GM18526 (cell line): ENCODE measurements around the gene ZNF668.

Experiments used
- POLR2A ChIP-seq: IDR thresholded peaks from 3 replicates; pipeline ENCODE4 v1.6.1; 2011; ENCODE audit not compliant: insufficient read length; ENCODE audit errors: extremely low read depth

ZNF668 gene

GRCh38 chr16:31061126-31061812 lies 12.8 kb downstream of the ZNF668 start:
- TF ChIP-seq POLR2A = no peak

GRCh38 chr16:31055613-31056012 lies 18.4 kb downstream of the ZNF668 start:
- no peak for TF ChIP-seq POLR2A

- no peak for TF ChIP-seq POLR2A
These were observed 21.9 kb downstream of the ZNF668 start for GRCh38 chr16:31052114-31052513.

- TF ChIP-seq POLR2A = no peak
These were observed 23.6 kb downstream of the ZNF668 start for GRCh38 chr16:31050280-31051030.

- no peak for TF ChIP-seq POLR2A
These were observed 30.1 kb downstream of the ZNF668 start for GRCh38 chr16:31043898-31044481.

- TF ChIP-seq POLR2A = no peak
These were observed 30.7 kb downstream of the ZNF668 start for GRCh38 chr16:31043352-31043751.

- no peak for TF ChIP-seq POLR2A
These were observed 31.2 kb downstream of the ZNF668 start for GRCh38 chr16:31042866-31043265.

- no peak for TF ChIP-seq POLR2A
These were observed 35.0 kb downstream of the ZNF668 start for GRCh38 chr16:31038993-31039392.

GRCh38 chr16:31036691-31037090 lies 37.3 kb downstream of the ZNF668 start:
- TF ChIP-seq POLR2A = no peak

- peak; percentile 38 for TF ChIP-seq POLR2A
These were observed 40.1 kb downstream of the ZNF668 start for GRCh38 chr16:31033709-31034492.

GRCh38 chr16:31032736-31033708 lies 41.0 kb downstream of the ZNF668 start, which contains the start of gene STX4:
Gene STX4, plus strand, starts transcription at chr16:31033558. Its CDS starts 248 bp downstream, at chr16:31033806.
- peak; percentile 41 for TF ChIP-seq POLR2A

GRCh38 chr16:31031276-31031675 lies 42.8 kb downstream of the ZNF668 start:
- TF ChIP-seq POLR2A = no peak

- no peak for TF ChIP-seq POLR2A
These were observed 44.8 kb downstream of the ZNF668 start for GRCh38 chr16:31029272-31029671.

- TF ChIP-seq POLR2A = no peak
These were observed 48.7 kb downstream of the ZNF668 start for GRCh38 chr16:31025339-31025738.
